GM21737 (cell line): ENCODE data around the gene IPO13.

Experiments used
- ATAC-seq: cut with Tn5 transposase; IDR thresholded peaks from one replicate; pipeline ENCODE4 v1.9.1; 2021; ENCODE audit warnings: mild to moderate bottlenecking, moderate library complexity; ENCODE audit not compliant: unreplicated experiment

Gene IPO13

GRCh38 chr1:43985984-43986595 lies 39.3 kb downstream of the IPO13 start:
- no peak for ATAC-seq

DNA sequence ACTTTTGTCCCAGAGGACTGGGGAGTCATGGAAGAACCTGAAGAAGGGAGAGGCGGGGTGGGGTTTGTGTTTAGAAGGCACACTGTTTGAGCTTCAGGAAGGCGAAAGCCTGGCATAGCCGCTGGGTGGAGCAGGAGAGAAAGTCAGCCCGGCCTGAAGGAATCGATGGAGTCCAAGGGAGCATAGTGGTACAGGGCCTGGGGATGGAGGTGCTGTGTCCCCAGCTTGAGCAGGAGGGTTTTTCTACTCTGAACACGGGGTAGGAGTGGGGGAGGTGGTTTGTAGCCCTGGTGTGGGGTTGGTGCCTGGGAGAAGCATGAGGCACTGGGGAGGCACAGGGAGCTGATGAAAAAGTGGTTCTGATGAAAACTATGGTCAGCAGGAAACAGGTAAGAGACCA lies 40.0 kb downstream of the IPO13 start:
- no peak for ATAC-seq

- ATAC-seq: no peak
These were observed 40.6 kb downstream of the IPO13 start for GRCh38 chr1:43987159-43987902.

DNA sequence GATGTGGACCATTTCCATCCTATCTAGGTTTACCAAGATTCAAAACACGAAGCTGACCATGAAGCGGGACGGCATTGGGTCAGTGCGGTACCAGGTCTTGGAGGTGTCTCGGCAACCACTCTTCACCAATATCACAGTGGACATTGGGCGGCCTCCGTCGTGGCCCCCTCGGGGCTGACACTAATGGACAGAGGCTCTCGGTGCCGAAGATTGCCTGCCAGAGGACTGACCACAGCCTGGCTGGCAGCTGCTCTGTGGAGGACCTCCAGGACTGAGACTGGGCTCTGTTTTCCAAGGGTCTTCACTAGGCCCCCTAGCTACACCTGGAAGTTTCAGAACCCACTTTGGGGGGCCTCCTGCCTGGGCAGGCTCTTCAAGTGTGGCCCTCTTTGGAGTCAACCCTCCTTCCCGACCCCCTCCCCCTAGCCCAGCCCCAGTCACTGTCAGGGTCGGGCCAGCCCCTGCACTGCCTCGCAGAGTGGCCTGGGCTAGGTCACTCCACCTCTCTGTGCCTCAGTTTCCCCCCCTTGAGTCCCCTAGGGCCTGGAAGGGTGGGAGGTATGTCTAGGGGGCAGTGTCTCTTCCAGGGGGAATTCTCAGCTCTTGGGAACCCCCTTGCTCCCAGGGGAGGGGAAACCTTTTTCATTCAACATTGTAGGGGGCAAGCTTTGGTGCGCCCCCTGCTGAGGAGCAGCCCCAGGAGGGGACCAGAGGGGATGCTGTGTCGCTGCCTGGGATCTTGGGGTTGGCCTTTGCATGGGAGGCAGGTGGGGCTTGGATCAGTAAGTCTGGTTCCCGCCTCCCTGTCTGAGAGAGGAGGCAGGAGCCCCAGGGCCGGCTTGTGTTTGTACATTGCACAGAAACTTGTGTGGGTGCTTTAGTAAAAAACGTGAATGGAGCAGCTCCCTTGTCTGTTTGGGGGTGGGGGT lies 43.8 kb downstream of the IPO13 start:
- no peak for ATAC-seq

GRCh38 chr1:43991200-43991475 lies 44.4 kb downstream of the IPO13 start:
- no peak for ATAC-seq

GRCh38 chr1:43991476-43992231 lies 44.9 kb downstream of the IPO13 start, which contains the start of gene CCDC24:
Gene CCDC24, plus strand, starts transcription at chr1:43991599. Its CDS starts 280 bp downstream, at chr1:43991879.
- ATAC-seq: peak; percentile 72

DNA sequence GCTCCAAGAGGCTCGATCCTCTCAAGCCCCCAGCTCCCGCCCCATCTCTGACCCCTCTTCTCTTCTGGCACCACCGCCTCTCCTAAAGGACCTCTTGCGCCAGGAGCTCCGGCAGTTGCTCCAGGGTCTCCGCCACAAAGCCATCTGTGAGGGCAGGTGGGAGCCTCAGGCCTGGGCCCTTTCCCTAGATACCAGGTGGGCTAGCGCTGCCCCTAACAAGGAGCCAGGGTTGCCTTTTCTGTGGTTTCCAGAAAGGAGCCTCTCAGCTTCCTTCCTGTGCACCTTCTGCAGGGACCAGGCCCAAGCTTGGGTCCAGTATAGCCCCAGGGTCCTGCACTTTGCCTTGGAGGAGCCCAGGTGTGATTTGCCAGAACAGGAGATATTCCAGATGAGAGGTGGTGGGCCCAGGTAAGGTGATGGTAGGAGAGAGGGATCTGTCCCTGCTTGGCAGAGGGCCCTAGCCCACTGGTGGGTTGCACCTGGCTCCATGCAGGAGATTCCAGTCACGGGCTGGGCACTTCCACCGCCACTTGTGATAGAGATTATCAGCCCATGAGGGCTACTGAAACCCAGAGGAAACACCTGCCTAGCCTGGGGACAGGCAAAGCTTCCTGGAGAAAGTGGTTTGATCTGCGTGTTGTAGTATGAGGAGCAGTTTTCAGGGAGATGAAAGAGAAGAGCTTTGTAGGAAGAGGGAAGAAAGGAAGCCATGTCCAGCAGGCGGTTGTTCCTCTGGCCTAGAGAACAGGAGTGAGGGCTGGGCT lies 45.7 kb downstream of the IPO13 start:
- ATAC-seq: no peak

DNA sequence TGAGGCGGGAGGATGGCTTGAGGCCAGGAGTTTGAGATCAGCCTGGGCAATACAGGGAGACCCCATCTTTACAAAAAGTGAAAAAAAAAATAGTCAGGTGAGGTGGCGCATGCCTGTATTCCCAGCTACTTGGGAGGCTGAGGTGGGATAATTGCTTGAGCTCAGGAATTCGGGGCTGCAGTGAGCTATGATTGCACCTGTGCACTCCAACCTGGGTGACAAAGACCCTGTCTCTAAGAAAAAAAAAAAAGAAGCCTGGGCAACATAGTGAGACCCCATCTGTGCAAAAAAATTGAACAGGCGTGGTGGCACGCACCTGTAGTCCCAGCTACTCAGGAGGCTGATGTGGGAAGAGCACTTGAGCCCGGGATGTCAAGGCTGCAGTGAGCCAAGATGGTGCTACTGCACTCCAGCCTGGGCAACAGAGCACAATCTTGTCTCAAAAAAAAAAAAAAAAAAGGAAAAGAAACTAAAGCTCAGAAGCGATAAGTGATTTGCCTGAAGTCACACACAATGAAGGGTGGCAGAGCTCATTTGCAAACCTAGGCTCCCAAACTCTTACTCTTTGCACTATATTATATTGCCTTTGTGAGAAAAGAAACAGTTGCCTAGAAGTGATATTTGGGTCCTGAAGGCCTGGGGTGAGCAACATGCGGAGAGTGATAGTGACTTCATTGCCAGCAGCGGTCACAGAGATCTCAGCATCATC lies 46.6 kb downstream of the IPO13 start:
- no peak for ATAC-seq

GRCh38 chr1:43994071-43994470 lies 47.3 kb downstream of the IPO13 start:
- no peak for ATAC-seq

DNA sequence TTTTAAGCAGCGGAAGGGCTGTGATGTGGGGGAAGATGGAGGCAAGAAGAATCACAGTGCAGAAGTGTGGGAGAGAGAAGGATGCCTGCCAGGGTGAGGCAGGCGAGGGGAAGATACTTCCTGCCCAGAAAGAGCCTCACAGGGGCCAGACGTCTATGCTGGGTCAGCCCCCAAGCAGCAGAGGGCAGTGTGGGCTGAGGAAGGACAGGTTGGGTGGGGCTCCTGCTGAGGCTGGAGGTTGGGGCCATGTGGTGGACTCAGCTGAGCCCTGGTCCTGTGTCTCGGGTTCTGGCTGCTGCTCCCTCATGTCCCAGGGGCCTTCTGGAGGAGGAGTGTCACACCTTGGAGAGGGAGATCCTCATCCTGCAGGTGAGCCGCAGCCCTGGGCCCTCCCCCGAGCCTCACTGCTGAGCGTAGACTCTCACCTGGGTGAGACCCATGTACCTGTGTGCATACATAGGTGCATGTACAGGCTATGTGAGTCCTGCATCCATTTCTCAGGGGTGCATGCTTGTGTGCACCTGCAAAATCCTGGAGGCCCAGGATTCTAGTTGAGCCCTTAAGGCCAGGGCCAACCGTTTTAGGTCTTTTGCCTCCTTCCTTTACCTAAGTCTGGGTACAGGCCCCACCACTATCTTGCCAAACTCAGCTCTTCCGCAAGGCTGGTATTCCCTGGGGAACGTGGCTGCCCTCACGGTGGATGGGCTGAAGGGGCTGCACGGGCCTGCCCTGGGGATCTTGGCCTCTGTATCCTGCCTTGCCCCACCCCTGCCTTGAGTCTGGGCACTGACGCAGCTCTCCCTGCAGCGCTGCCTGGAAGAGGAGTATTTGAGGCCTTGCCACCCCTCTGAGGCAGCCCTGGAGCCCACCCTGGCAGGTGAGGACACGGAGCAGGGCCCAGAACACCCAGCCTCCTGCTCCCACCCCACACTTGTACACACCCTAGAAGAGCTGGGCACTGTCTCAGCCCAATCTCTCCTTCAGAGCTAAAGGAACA lies 48.3 kb downstream of the IPO13 start:
- no peak for ATAC-seq

DNA sequence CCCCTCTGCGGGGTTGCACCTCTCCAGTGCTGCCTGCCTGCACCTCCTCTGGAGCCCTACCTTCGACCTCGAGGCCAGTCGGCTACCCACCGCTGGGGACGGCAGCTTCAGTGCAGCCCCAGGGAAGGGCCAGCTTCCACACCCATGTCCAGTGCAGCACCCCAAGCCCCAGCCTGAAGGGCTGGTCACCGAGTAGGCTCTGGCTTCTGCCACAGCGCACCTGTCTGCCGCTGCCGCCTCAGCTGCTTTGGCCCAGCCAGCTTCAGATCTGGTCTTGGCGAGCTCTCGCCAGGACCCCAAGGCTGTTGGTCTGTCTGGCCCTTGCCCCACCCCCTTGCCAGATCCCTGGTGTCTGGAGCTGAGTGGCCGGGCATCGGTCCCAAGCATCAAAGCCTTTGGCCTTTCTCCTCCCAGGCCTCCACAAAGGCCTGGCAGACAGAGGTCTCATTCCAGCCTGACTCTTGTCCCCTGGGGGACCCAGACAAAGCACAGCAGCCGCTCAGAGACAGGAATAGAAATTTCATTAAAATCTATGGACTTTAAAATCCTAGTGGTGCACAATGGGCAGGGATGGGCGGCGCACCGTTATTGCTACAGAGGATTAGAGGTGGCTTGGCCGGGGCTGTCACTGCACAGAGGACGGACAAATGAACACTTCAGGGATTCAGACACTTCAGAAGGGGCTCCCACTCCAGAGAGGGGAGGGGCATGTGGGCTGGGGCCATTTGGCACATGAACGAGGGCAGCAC lies 49.4 kb downstream of the IPO13 start:
- no peak for ATAC-seq

DNA sequence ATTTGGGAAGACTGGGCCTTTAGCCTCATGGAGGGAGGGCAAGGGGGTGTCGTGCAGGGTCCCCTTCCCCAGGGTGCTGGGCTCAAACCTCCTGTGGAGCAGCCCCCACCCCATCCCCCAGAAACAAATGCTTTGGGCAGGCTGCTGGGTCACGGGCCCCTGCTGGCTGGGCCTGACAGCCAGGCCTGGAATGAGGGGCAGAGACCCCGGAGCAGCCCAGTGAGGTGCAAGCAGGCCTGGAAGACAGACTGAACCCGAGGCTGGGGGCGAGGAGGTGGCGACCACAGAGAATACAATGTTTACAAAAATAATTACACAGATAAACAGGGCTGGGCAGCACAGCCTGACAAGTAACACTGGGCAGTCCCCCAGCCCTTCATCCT lies 50.0 kb downstream of the IPO13 start:
- ATAC-seq: no peak

- ATAC-seq: no peak
These were observed 50.7 kb downstream of the IPO13 start for GRCh38 chr1:43997295-43997999.

DNA sequence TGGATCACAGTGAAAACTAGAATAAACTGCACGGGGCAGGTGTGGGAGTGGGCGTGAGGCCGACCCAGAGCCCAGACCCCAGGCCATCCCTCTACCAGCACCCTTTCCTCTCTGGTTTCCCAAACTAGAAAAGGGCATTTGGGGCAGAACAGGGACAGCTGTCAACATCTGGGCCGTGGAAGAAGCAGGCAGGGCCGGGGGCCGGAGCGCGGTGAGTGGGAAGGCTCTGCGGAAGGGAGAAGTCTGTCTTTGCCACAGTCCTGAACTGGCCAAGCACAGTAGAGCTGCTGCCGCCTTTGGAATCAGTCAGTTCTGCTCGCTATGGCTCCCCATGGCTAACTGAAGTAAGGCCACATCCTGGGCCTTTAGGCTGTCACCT lies 51.2 kb downstream of the IPO13 start:
- ATAC-seq: no peak

DNA sequence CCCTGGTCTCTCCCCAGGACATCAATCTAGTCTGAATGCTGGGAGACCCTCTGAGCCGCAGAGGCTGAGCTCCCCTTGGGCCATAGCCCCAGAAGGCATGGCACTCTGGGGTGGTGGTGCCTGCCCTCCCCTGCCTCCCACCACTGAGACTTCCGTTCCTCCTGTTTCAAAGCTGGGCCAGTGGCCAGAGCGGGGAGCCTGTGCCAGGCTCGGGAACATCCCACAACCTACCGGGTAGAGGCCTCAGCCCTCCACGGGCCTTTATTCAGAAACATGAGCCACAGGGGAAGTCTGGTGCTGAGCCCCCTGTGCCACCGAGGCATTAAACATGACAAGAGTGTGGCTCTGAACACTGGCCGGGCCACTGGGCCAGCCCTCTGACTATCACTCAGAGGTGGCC lies 52.7 kb downstream of the IPO13 start:
- no peak for ATAC-seq

GRCh38 chr1:44000122-44000665 lies 53.4 kb downstream of the IPO13 start:
- no peak for ATAC-seq

- ATAC-seq: no peak
These were observed 55.4 kb downstream of the IPO13 start for GRCh38 chr1:44002165-44002564.
